IMR-90 (cell line): Measurements from ENCODE around the gene NACA. TPM values are rescaled to one million over a fixed set of nuclear protein-coding genes. Genes with fewer than 3 reads are reported as not detected.

Source experiments
- ATAC-seq: fragments of 200-7000 bp; cut with Tn5 transposase; 2 replicates; pipeline ENCODE4 v1.9.1; 2020; ENCODE audit warnings: low read depth, mild to moderate bottlenecking, moderate library complexity
- BruUV-seq: library from RNA; stranded (reverse); fragments of 400-500 nt; replicated peaks from 2 replicates; lab custom pipeline; 2021; lab: Mats Ljungman, UMichigan
- CTCF ChIA-PET: fragments of 300-600 bp; formaldehyde crosslinking; extraction: SDS; loops from one replicate; lab custom pipeline; 2021; ENCODE audit warnings: antibody characterized with exemption; lab: Yijun Ruan, JAX
- POLR2A ChIA-PET: fragments of 300-600 bp; sonication (Branson Sonifier 250); formaldehyde crosslinking; loops from one replicate; lab custom pipeline; 2022; ENCODE audit warnings: antibody characterized with exemption; ENCODE audit not compliant: unreplicated experiment; lab: Charles Lee
- DNase-seq: peaks from one replicate; pipeline ENCODE4 v3.0.0; 2013
- H2AFZ ChIP-seq: replicated peaks from 2 replicates; pipeline ENCODE3; 2013; ENCODE audit warnings: low read length, mild to moderate bottlenecking; ENCODE audit not compliant: poor library complexity
- H2AK5ac ChIP-seq: 2 replicates; pipeline ENCODE4 v1.6.1; 2013; ENCODE audit warnings: low read depth, low read length, inconsistent platforms
- H2AK9ac ChIP-seq: replicated peaks from 2 replicates; pipeline ENCODE3; 2013; ENCODE audit warnings: mild to moderate bottlenecking, low read depth, low read length, moderate library complexity; ENCODE audit not compliant: poor library complexity
- H2BK120ac ChIP-seq: 2 replicates; pipeline ENCODE4 v1.6.1; 2013; ENCODE audit warnings: low read depth, low read length, inconsistent platforms
- H2BK15ac ChIP-seq: 3 replicates; pipeline ENCODE4 v1.6.1; 2013; ENCODE audit warnings: low read depth, low read length, inconsistent platforms
- H2BK20ac ChIP-seq: 2 replicates; pipeline ENCODE4 v1.6.1; 2013; ENCODE audit warnings: low read depth, mild to moderate bottlenecking, inconsistent platforms, low read length, moderate library complexity
- H2BK5ac ChIP-seq: 2 replicates; pipeline ENCODE4 v1.6.1; 2013; ENCODE audit warnings: mild to moderate bottlenecking, low read depth, low read length, inconsistent platforms; ENCODE audit not compliant: poor library complexity, severe bottlenecking
- H3K14ac ChIP-seq: replicated peaks from 2 replicates; pipeline ENCODE4 v1.6.1; 2013; ENCODE audit warnings: low read depth, low read length, inconsistent platforms
- H3K18ac ChIP-seq: 2 replicates; pipeline ENCODE4 v1.6.1; 2013; ENCODE audit warnings: low read depth, low read length, control low read depth
- H3K23ac ChIP-seq: 2 replicates; pipeline ENCODE4 v1.6.1; 2013; ENCODE audit warnings: low read depth, low read length, inconsistent platforms
- H3K27ac ChIP-seq: 2 replicates; pipeline ENCODE4 v1.5.1; 2013; ENCODE audit warnings: mild to moderate bottlenecking, control low read depth, low read length; ENCODE audit not compliant: insufficient read depth
- H3K27me3 ChIP-seq: 2 replicates; pipeline ENCODE4 v1.6.1; 2013; ENCODE audit warnings: low read length; ENCODE audit not compliant: control insufficient read depth, insufficient read depth
- H3K36me3 ChIP-seq: 2 replicates; pipeline ENCODE4 v1.6.1; 2013; ENCODE audit warnings: low read length, mixed read lengths; ENCODE audit not compliant: control insufficient read depth, insufficient read depth
- H3K4ac ChIP-seq: 2 replicates; pipeline ENCODE4 v1.6.1; 2013; ENCODE audit warnings: low read depth, low read length, inconsistent platforms
- H3K4me1 ChIP-seq: 2 replicates; pipeline ENCODE4 v1.6.1; 2013; ENCODE audit warnings: low read length, mixed read lengths; ENCODE audit not compliant: control insufficient read depth, insufficient read depth
- H3K4me2 ChIP-seq: 2 replicates; pipeline ENCODE4 v1.6.1; 2013; ENCODE audit warnings: low read depth, mild to moderate bottlenecking, control low read depth, low read length, moderate library complexity
- H3K4me3 ChIP-seq: 2 replicates; pipeline ENCODE4 v1.5.1; 2013; ENCODE audit warnings: low read depth, mild to moderate bottlenecking, control low read depth, low read length, moderate library complexity; ENCODE audit not compliant: insufficient read depth
- H3K56ac ChIP-seq: 2 replicates; pipeline ENCODE4 v1.6.1; 2013; ENCODE audit warnings: low read length, inconsistent platforms; ENCODE audit not compliant: insufficient read depth; ENCODE audit errors: extremely low read depth
- H3K79me1 ChIP-seq, 2 experiments: 2 replicates each; pipeline ENCODE4 v1.6.1; 2013; ENCODE audit warnings: low read length in 2 of 2, inconsistent platforms in 1 of 2, low read depth in 1 of 2
- H3K9ac ChIP-seq: 2 replicates; pipeline ENCODE4 v1.6.1; 2013; ENCODE audit warnings: low read depth, low read length, control low read depth
- H3K9me1 ChIP-seq: 2 replicates; pipeline ENCODE4 v1.6.1; 2013; ENCODE audit warnings: low read length, inconsistent platforms; ENCODE audit not compliant: insufficient read depth
- H3K9me3 ChIP-seq: 2 replicates; pipeline ENCODE4 v1.6.1; 2013; ENCODE audit warnings: low read length; ENCODE audit not compliant: control insufficient read depth, insufficient read depth
- H4K20me1 ChIP-seq: 2 replicates; pipeline ENCODE4 v1.6.1; 2013; ENCODE audit warnings: low read length, inconsistent platforms; ENCODE audit not compliant: insufficient read depth
- H4K5ac ChIP-seq: 2 replicates; pipeline ENCODE4 v1.6.1; 2013; ENCODE audit warnings: mild to moderate bottlenecking, low read depth, low read length, control low read depth
- H4K8ac ChIP-seq, 2 experiments: 2 replicates each; pipeline ENCODE4 v1.6.1; 2013; ENCODE audit warnings: low read depth in 2 of 2, low read length in 2 of 2, control low read depth in 1 of 2, inconsistent platforms in 1 of 2
- H4K91ac ChIP-seq: 2 replicates; pipeline ENCODE4 v1.6.1; 2013; ENCODE audit warnings: low read depth, low read length, inconsistent platforms; ENCODE audit not compliant: insufficient read depth
- BHLHE40 ChIP-seq: fragments of 150-350 bp; IDR thresholded peaks from 2 replicates; pipeline ENCODE4 v1.6.1; 2016; ENCODE audit warnings: mild to moderate bottlenecking, low read depth, low read length
- CEBPB ChIP-seq: IDR thresholded peaks from 2 replicates; pipeline ENCODE4 v1.6.1; 2012; ENCODE audit warnings: low read depth, low read length, improper control_type of control experiment
- CHD1 ChIP-seq: IDR thresholded peaks from 2 replicates; pipeline ENCODE4 v1.6.1; 2012; ENCODE audit warnings: low read depth, low read length, improper control_type of control experiment
- FOS ChIP-seq: fragments of 150-350 bp; IDR thresholded peaks from 2 replicates; pipeline ENCODE4 v1.6.1; 2016; ENCODE audit warnings: low read depth, low read length
- NFE2L2 ChIP-seq: fragments of 150-350 bp; IDR thresholded peaks from 2 replicates; pipeline ENCODE4 v1.6.1; 2016; ENCODE audit warnings: low read depth, mild to moderate bottlenecking, low read length
- POLR2A ChIP-seq: IDR thresholded peaks from 2 replicates; pipeline ENCODE4 v1.6.1; 2012; ENCODE audit warnings: mild to moderate bottlenecking, low read depth, low read length
- RAD21 ChIP-seq: IDR thresholded peaks from 2 replicates; pipeline ENCODE4 v1.6.1; 2012; ENCODE audit warnings: low read length, improper control_type of control experiment
- RCOR1 ChIP-seq: IDR thresholded peaks from 2 replicates; pipeline ENCODE4 v1.6.1; 2012; ENCODE audit warnings: mild to moderate bottlenecking, low read length, improper control_type of control experiment; ENCODE audit not compliant: insufficient replicate concordance
- RFX5 ChIP-seq: IDR thresholded peaks from 2 replicates; pipeline ENCODE4 v1.8.0; 2012; ENCODE audit warnings: low read depth, mild to moderate bottlenecking, low read length, moderate library complexity
- SMC3 ChIP-seq: fragments of 150-350 bp; IDR thresholded peaks from 2 replicates; pipeline ENCODE4 v1.6.1; 2016; ENCODE audit warnings: low read depth, mild to moderate bottlenecking, antibody characterized with exemption, low read length, moderate library complexity
- WGBS, 2 experiments: methylation state at CpG; one replicate each; pipeline versions ENCODE4 v1.1.5 to v1.1.7; 2013; ENCODE audit warnings: missing lambda C conversion rate in 2 of 2; ENCODE audit not compliant: insufficient read length in 1 of 2; ENCODE audit errors: extremely low coverage in 2 of 2; 5-methylcytosine and 5-hydroxymethylcytosine counted together
- dilution Hi-C: fragments of 300-500 bp; cut with HindIII; formaldehyde crosslinking; loops from one replicate; pipeline ENCODE4 v1.14.3; 2018; ENCODE audit warnings: low sequenced_read_pairs; ENCODE audit not compliant: unreplicated experiment
- in situ Hi-C: fragments of 300-500 bp; cut with MboI; formaldehyde crosslinking; loops from 3 replicates; pipeline ENCODE4 v1.14.3; 2019; ENCODE audit warnings: low sequenced_read_pairs, inconsistent platforms, mixed read lengths
- intact Hi-C: fragments of 100-400 bp; cut with micrococcal nuclease; formaldehyde crosslinking; loops from 2 replicates; pipeline ENCODE4 v1.10.0; 2022
- polyA plus RNA-seq, 3 experiments: library from polyadenylated mRNA; depleted of rRNA; stranded (reverse); fragments of >200 nt; gene quantifications; 2 replicates each; pipeline ENCODE4 v1.2.3, GENCODE V29; 2012; ENCODE audit warnings: low replicate concordance in 1 of 3
- total RNA-seq: library from RNA; depleted of rRNA; stranded (reverse); fragments of >200 nt; gene quantifications from 2 replicates; pipeline ENCODE4 v1.2.3, GENCODE V29; 2012
- TF ChIP-seq, protein P1 (sequence below): fragments of 150-350 bp; IDR thresholded peaks from 2 replicates; pipeline ENCODE4 v1.6.1; 2017; ENCODE audit warnings: mild to moderate bottlenecking, antibody characterized with exemption, low read length, low read depth
- TF ChIP-seq, protein P2 (sequence below): fragments of 150-350 bp; IDR thresholded peaks from 2 replicates; pipeline ENCODE4 v1.6.1; 2016; ENCODE audit warnings: low read depth, mild to moderate bottlenecking, low read length, moderate library complexity, borderline replicate concordance
- TF ChIP-seq, protein P3 (sequence below): conservative IDR thresholded peaks from 2 replicates; pipeline ENCODE4 v1.5.1; 2012; ENCODE audit warnings: mild to moderate bottlenecking, low read depth, low read length, improper control_type of control experiment

Gene NACA
- total and polyA plus RNA-seq, 2 of the 4 experiments (the other 2 are of a cell fraction) = 662 to 1,223 TPM

DNA sequence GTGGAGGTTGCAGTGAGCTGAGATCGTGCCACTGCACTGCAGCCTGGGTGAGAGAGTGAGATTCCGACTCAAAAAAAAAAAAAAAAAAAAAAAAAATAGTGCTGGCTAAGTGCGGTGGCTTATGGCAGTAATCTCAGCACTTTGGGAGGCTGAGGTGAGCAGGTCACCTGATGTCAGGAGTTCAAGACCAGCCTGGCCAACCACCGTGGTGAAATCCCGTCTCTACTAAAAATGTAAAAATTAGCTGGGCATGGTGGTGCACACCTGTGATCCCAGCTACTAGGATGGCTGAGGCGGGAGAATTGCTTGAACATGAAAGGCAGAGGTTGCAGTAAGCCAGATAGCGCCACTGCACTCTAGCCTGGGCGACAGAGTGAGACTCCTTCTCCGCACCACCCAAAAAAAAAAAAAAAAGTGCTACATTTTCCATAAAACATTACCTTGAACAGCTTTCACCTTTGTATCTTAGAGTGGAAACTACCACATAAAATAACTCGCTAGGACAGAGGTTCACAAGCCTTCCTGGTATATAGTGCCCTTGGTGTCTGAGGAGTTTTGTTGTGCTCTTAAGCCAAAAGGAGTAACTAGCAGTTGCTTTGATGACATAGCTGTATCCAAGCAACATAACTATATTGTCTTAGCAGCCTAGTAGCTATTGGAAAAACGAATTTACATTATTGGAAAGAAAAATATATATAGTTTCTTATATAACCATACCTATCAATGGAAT lies 48.1 kb downstream of the NACA start:
- intact Hi-C loops = no loop called here
- no peak overlapping the region for H3K4me3 ChIP-seq
- ChIA-PET POLR2A (interaction anchor here (0.9 kb wide), 1 partner anchor 11 kb away, joined by 4 read pairs; the partner anchor contains the start of gene PTGES3), CTCF (interaction anchor here (1.0 kb wide), 1 partner anchor 40 kb away, joined by 3 read pairs; no protein-coding TSS in a partner anchor)
- no peak overlapping the region for H3K56ac ChIP-seq
- no peak overlapping the region for H3K23ac ChIP-seq
- in situ Hi-C loops = no loop called here
- no peak overlapping the region for H2BK120ac ChIP-seq
- peaks cover 15% of the 10 kb centered on the region for H3K9me1 ChIP-seq
- H3K27me3 ChIP-seq = no peaks in the 10 kb centered on the region
- H3K4me2 ChIP-seq = no peak overlapping the region
- no peak overlapping the region for H3K18ac ChIP-seq
- TF ChIP-seq RFX5 = no peak
- TF ChIP-seq FOS = no peak
- no peak for TF ChIP-seq CEBPB
- no peak for TF ChIP-seq SMC3
- no peak for TF ChIP-seq RAD21
- TF ChIP-seq NFE2L2 = no peak
- TF ChIP-seq, protein P1, sequence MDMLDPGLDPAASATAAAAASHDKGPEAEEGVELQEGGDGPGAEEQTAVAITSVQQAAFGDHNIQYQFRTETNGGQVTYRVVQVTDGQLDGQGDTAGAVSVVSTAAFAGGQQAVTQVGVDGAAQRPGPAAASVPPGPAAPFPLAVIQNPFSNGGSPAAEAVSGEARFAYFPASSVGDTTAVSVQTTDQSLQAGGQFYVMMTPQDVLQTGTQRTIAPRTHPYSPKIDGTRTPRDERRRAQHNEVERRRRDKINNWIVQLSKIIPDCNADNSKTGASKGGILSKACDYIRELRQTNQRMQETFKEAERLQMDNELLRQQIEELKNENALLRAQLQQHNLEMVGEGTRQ = no peak
- TF ChIP-seq POLR2A = no peak
- no peak for TF ChIP-seq RCOR1
- TF ChIP-seq, protein P2, sequence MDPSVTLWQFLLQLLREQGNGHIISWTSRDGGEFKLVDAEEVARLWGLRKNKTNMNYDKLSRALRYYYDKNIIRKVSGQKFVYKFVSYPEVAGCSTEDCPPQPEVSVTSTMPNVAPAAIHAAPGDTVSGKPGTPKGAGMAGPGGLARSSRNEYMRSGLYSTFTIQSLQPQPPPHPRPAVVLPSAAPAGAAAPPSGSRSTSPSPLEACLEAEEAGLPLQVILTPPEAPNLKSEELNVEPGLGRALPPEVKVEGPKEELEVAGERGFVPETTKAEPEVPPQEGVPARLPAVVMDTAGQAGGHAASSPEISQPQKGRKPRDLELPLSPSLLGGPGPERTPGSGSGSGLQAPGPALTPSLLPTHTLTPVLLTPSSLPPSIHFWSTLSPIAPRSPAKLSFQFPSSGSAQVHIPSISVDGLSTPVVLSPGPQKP = no peak
- TF ChIP-seq, protein P3, sequence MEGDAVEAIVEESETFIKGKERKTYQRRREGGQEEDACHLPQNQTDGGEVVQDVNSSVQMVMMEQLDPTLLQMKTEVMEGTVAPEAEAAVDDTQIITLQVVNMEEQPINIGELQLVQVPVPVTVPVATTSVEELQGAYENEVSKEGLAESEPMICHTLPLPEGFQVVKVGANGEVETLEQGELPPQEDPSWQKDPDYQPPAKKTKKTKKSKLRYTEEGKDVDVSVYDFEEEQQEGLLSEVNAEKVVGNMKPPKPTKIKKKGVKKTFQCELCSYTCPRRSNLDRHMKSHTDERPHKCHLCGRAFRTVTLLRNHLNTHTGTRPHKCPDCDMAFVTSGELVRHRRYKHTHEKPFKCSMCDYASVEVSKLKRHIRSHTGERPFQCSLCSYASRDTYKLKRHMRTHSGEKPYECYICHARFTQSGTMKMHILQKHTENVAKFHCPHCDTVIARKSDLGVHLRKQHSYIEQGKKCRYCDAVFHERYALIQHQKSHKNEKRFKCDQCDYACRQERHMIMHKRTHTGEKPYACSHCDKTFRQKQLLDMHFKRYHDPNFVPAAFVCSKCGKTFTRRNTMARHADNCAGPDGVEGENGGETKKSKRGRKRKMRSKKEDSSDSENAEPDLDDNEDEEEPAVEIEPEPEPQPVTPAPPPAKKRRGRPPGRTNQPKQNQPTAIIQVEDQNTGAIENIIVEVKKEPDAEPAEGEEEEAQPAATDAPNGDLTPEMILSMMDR = no peak
- TF ChIP-seq CHD1 = no peak
- TF ChIP-seq BHLHE40 = no peak
- H2BK20ac ChIP-seq = no peak overlapping the region
- ATAC-seq (no peak), DNase-seq (no peak)
- H3K79me1 ChIP-seq = peaks cover 0 to 46% of the 10 kb centered on the region in 2 experiments; a peak in 2 of 4 replicates
- no peak overlapping the region for H3K9ac ChIP-seq
- H4K91ac ChIP-seq = no peak overlapping the region
- H3K9me3 ChIP-seq = no peaks in the 10 kb centered on the region
- no peak overlapping the region for H2AK5ac ChIP-seq
- no TSS peak for BruUV-seq
- H2BK5ac ChIP-seq = no peak overlapping the region
- peaks cover 7% of the 10 kb centered on the region; the same call in 1 of the 2 replicates for H3K4me1 ChIP-seq
- no peak overlapping the region for H2BK15ac ChIP-seq
- no peak overlapping the region for H3K4ac ChIP-seq
- peaks cover 18% of the 10 kb centered on the region for H3K36me3 ChIP-seq
- no peak overlapping the region for H4K8ac ChIP-seq
- no peak overlapping the region for H4K5ac ChIP-seq
- 100% methylated on average over 3 of the region's 11 CpGs; no CpG with 5 or more reads in 1 of the 2 experiments for WGBS, 2 experiments
- dilution Hi-C loops = no loop called here
- H3K27ac ChIP-seq = no peak overlapping the region
- H3K14ac ChIP-seq = no peak overlapping the region
- no peak overlapping the region for H2AFZ ChIP-seq
- H4K20me1 ChIP-seq = peaks cover 92% of the 10 kb centered on the region
- no peak overlapping the region for H2AK9ac ChIP-seq
